Islet of Langerhans (tissue), 1 donor: ENCODE data around the gene GBF1.

ENCODE experiments used
- FAIRE-seq: peaks from one replicate; lab custom pipeline; 2011; peaks lifted over from hg19 to GRCh38; lab: Jason Lieb, UNC

GBF1 gene

GRCh38 chr10:102408728-102409603 lies 163.6 kb downstream of the GBF1 start:
- FAIRE-seq = no peak

- FAIRE-seq = no peak
Observed at GRCh38 chr10:102409604-102410428, 164.5 kb downstream of the GBF1 start.

- FAIRE-seq = no peak
Observed at GRCh38 chr10:102410429-102411073, 165.2 kb downstream of the GBF1 start.

GRCh38 chr10:102411341-102412255 lies 166.3 kb downstream of the GBF1 start:
- no peak for FAIRE-seq

GRCh38 chr10:102412293-102412692 lies 167.0 kb downstream of the GBF1 start:
- no peak for FAIRE-seq

GRCh38 chr10:102413053-102413705 lies 167.8 kb downstream of the GBF1 start:
- peak; percentile 60 for FAIRE-seq

GRCh38 chr10:102413806-102414561 lies 168.7 kb downstream of the GBF1 start:
- FAIRE-seq = no peak

GRCh38 chr10:102414749-102415148 lies 169.4 kb downstream of the GBF1 start:
- no peak for FAIRE-seq

- FAIRE-seq = no peak
Observed at GRCh38 chr10:102416283-102416682, 171.0 kb downstream of the GBF1 start.

- no peak for FAIRE-seq
Observed at GRCh38 chr10:102416695-102417094, 171.4 kb downstream of the GBF1 start.

- no peak for FAIRE-seq
Observed at GRCh38 chr10:102418622-102419268, 173.4 kb downstream of the GBF1 start, which contains the start of gene PSD. PSD (minus strand) TSS chr10:102418785; CDS start chr10:102417038, 1,747 bp downstream.

GRCh38 chr10:102419269-102420180 lies 174.2 kb downstream of the GBF1 start:
- FAIRE-seq = no peak

- no peak for FAIRE-seq
Observed at GRCh38 chr10:102420181-102420713, 174.9 kb downstream of the GBF1 start.

GRCh38 chr10:102420714-102421506 lies 175.6 kb downstream of the GBF1 start, which contains the start of gene FBXL15:
FBXL15 (plus strand) TSS chr10:102420836; CDS start chr10:102421130, 294 bp downstream.
- peak; percentile 49 for FAIRE-seq

GRCh38 chr10:102421507-102421756 lies 176.1 kb downstream of the GBF1 start:
- FAIRE-seq = no peak

- FAIRE-seq = no peak
Observed at GRCh38 chr10:102421757-102422512, 176.6 kb downstream of the GBF1 start.
